ENCODE results near the gene SENP3. TPM values are rescaled to one million over a fixed set of nuclear protein-coding genes. Genes with fewer than 3 reads are reported as not detected.

The SENP3 gene
- total and polyA plus RNA-seq, 3 donors from 2014 or later: 77.4 to 108 (median 83.5) TPM

DNA sequence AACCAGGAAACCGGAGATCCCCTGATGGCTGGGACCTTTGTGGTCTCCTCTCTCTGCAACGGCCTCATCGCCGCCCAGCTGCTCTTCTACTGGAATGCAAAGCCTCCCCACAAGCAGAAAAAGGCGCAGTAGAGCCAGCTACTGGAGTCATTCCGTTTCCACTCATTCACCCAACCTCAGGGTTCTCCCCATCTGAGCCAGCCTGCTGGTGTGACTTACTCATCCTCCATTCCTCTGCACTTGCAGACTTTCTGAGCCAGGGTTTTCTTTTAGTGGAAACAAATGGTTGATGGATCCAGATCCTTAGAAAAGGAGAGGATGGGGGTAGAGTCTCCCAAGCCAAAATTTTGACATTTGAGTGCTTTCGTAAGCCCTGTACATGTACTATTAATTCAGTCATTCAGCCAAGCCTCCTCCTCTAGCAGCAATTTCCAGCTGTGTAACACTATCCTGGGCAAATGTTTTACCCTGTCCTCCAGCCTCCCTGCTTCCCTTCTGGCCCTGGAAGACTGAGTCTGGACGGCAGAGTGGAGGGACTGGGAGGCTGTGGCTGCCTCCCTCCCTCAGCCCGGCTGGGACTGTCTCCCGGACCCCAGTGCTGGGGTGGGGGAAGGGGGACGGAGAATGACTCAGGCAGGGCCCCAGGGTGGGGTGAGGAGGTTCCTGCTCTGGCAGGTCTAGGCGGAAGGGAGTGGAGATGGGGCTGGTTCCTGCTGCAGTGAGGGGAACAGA lies 25.9 kb downstream of the SENP3 start:
- no peaks in the 10 kb centered on the region for H3K9me3 ChIP-seq
- intact Hi-C loops (cut with DNase I; ENCODE audit: low total_unique reads): no loop called here
- TF ChIP-seq, protein P1, sequence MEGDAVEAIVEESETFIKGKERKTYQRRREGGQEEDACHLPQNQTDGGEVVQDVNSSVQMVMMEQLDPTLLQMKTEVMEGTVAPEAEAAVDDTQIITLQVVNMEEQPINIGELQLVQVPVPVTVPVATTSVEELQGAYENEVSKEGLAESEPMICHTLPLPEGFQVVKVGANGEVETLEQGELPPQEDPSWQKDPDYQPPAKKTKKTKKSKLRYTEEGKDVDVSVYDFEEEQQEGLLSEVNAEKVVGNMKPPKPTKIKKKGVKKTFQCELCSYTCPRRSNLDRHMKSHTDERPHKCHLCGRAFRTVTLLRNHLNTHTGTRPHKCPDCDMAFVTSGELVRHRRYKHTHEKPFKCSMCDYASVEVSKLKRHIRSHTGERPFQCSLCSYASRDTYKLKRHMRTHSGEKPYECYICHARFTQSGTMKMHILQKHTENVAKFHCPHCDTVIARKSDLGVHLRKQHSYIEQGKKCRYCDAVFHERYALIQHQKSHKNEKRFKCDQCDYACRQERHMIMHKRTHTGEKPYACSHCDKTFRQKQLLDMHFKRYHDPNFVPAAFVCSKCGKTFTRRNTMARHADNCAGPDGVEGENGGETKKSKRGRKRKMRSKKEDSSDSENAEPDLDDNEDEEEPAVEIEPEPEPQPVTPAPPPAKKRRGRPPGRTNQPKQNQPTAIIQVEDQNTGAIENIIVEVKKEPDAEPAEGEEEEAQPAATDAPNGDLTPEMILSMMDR (IDR thresholded peaks at IDR 0.05): no peak
- TF ChIP-seq POLR2A (IDR thresholded peaks at IDR 0.05): no peak
- H3K36me3 ChIP-seq (ENCODE audit: low read depth, missing control alignments): no peaks in the 10 kb centered on the region
- WGBS, 2 donors: 76 to 78% methylated on average over 12 of the region's 12 CpGs
- H3K27me3 ChIP-seq: no peaks in the 10 kb centered on the region
- DNase-seq: no peak
- H3K4me1 ChIP-seq: peaks cover 17% of the 10 kb centered on the region
- H3K4me3 ChIP-seq: no peak overlapping the region
- no peak overlapping the region for H3K27ac ChIP-seq

DNA sequence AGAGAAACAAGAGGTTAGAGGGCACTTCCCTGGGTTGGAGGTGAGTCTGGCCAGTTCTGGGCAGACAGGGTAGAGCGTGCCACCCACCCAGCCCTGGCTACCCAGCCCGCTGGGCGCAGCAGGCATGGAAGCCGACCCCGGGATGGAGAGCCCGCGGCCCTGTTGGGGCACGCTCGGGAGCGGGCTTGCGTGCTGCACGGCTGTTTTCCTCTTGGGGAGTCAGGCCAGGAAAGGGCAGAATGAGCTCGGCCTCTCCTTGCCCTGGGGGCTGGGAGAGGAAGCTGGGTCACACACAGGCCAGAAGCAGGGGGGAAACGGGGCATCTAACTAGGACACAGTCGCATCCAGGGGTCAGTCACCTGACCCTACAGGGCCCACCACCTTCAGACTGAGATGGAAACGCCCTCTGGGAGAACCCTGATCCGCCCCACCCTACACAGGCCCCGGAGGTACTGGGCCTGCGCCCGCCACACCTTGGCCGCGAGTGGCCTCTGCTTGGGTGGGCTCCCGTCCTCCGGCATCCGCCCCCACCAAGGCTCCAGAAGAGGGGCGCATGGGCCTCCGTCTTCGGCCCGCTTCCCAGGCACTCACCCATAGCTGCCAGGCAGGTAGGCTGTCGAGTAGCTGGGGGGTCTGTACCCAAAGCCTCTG lies 27.0 kb downstream of the SENP3 start:
- DNase-seq: no peak
- H3K27me3 ChIP-seq: no peaks in the 10 kb centered on the region
- H3K27ac ChIP-seq: peak overlapping the region; percentile 28 to 53
- H3K4me1 ChIP-seq: peaks cover 9% of the 10 kb centered on the region
- no peaks in the 10 kb centered on the region for H3K9me3 ChIP-seq
- H3K4me3 ChIP-seq: peak overlapping the region; percentile 47 to 61
- 37% methylated on average over 28 of the region's 30 CpGs; no CpG with 5 or more reads in 1 of the 2 donors for WGBS, 2 donors
- TF ChIP-seq, protein P1 (IDR thresholded peaks at IDR 0.05): no peak
- no peak for TF ChIP-seq POLR2A (IDR thresholded peaks at IDR 0.05)
- intact Hi-C loops (cut with DNase I; ENCODE audit: low total_unique reads): no loop called here
- no peaks in the 10 kb centered on the region for H3K36me3 ChIP-seq (ENCODE audit: low read depth, missing control alignments)

DNA sequence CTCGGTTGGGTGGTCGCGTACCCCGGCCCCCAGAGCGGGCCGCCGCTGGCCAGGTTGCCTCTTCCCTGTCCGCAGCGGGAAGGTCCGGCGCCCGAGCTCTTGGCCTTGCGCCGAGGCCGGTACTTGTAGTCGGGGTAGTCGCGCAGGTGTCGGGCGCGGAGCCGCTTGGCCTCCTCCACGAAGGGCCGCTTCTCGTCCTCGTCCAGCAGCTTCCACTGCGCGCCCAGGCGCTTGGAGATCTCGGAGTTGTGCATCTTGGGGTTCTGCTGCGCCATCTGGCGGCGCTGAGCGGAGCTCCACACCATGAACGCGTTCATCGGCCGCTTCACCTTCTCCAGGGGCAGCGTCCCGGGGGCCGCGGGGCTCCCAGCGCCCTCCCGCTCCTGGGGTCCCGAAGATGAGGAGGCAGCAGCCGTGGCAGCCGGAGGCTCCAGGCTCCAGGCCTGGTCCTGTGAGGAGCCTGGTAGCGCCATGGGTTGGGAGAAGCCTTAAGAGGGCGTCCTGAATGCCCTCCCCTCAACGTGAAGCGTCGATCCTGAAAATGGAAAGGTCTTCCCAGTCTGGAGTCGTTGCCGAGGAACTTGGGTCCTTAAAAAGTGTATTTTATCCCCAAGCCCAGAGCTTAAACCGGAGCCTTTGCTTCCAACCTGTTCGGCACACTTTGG lies 27.6 kb downstream of the SENP3 start:
- Histone ChIP-seq H3K27ac (peak overlapping the region; percentile 28 to 53), H3K27me3 (no peaks in the 10 kb centered on the region), H3K36me3 (ENCODE audit: low read depth, missing control alignments) (no peaks in the 10 kb centered on the region), H3K4me3 (peak overlapping the region; percentile 47 to 61), H3K9me3 (no peaks in the 10 kb centered on the region), H3K4me1 (peaks cover 8% of the 10 kb centered on the region)
- DNase-seq: peak; percentile 90
- TF ChIP-seq POLR2A (IDR thresholded peaks at IDR 0.05): no peak
- TF ChIP-seq, protein P1 (IDR thresholded peaks at IDR 0.05): peak; percentile 81 to 89 (median 87)
- intact Hi-C loops (cut with DNase I; ENCODE audit: low total_unique reads): no loop called here
- 20 to 39% methylated on average over 22 to 23 of the region's 56 CpGs for WGBS, 2 donors

DNA sequence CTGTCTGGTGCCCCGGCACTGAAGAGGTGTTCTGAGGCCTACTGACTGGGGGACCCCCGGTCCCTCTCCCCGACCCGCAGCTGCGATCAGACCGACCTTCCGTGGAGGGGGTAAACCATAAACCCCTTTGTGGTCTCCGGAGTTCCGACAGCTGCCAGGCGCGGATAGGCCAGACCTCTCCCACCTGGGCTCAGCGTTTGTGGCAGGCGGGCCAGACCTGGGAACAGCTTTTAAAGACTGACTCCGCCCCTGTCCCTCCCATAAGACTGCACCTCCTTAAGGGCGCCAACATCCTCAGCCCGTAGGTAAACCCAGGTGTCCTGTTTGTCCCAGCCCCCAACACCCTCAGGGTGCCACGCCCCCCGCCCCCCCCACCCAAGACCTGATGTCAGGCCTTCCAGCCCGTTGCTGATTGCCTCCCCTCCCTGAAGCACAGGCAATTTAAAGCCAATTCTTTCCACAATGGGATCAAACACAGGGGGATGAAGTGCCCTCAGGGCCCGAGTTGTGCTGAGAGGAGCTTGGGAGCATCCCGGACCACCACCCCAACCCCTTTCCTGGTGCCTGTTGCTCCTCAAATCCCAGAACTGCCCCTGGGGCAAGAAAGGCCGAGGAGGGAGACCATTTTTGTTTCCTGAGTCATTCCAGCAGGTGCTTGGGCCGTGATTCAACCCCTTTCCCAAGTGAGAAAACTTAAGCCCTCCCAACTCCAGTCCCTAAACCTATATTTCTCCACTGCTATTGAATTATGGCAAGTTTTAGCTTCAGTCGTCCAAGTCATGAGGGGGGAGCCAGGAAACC lies 28.4 kb downstream of the SENP3 start, which contains the start of gene SOX15:
TSS of gene SOX15 (minus strand) at position 204 of the 801 bp plus-strand sequence. CDS start 418 bp downstream, outside the sequence.
- H3K4me3 ChIP-seq: peak within 1 kb of the TSS; percentile 47 to 61
- TF ChIP-seq, protein P1 (IDR thresholded peaks at IDR 0.05): no peak
- TF ChIP-seq POLR2A (IDR thresholded peaks at IDR 0.05): no peak
- intact Hi-C loops (cut with DNase I; ENCODE audit: low total_unique reads): no loop called here
- H3K27ac ChIP-seq: peak within 1 kb of the TSS; percentile 28 to 53
- H3K27me3 ChIP-seq: no peaks in the 10 kb centered on the region
- H3K36me3 ChIP-seq (ENCODE audit: low read depth, missing control alignments): no peaks in the 10 kb centered on the region
- H3K9me3 ChIP-seq: no peaks in the 10 kb centered on the region
- peaks cover 2% of the 10 kb centered on the region for H3K4me1 ChIP-seq
- 43 to 59% methylated on average over 17 to 24 of the region's 24 CpGs for WGBS, 2 donors
- DNase-seq: no peak

Measured in testis (tissue), 3 donors.